ENCODE results near the gene WDR91. TPM values are rescaled to one million over a fixed set of nuclear protein-coding genes. Genes with fewer than 3 reads are reported as not detected.
"Not testable (repeated sequence)": the region's sequence is repeated elsewhere in the genome, so short reads cannot be mapped to it uniquely, and the experiment has no call there.

The WDR91 gene
- total RNA-seq, 1 donor from 2014 or later: 6.8 TPM

DNA sequence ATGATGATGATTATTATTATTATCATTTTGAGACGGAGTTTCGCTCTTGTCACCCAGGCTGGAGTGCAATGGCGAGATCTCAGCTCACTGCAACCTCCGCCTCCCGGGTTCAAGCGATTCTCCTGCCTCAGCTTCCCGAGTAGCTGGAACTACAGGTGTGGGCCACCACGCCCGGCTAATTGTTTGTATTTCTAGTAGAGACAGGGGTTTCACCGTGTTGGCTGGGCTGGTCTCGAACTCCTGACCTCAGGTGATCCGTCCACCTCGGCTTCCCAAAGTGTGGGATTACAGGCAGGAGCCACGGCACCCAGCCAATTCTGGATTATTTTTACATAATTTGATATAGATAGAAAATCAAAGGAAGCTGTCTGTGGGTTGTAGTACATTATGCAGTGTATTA lies 22.8 kb upstream of the WDR91 start:
- not testable (repeated sequence) for H3K27ac ChIP-seq (ENCODE audit: low read depth, low read length); H3K4me3 ChIP-seq (ENCODE audit: low read length in 3 of 3); H3K36me3 ChIP-seq (ENCODE audit: control insufficient read depth in 3 of 3, insufficient read depth in 3 of 3, low read length in 3 of 3); H3K4me1 ChIP-seq (ENCODE audit: control insufficient read depth in 3 of 3, insufficient read depth in 3 of 3, low read length in 3 of 3); H3K27me3 ChIP-seq (ENCODE audit: control insufficient read depth in 3 of 3, insufficient read depth in 3 of 3, low read length in 3 of 3); H3K9ac ChIP-seq (ENCODE audit: low read depth in 1 of 3, low read length in 3 of 3); H3K9me3 ChIP-seq (ENCODE audit: control insufficient read depth in 3 of 3, low read length in 3 of 3)

DNA sequence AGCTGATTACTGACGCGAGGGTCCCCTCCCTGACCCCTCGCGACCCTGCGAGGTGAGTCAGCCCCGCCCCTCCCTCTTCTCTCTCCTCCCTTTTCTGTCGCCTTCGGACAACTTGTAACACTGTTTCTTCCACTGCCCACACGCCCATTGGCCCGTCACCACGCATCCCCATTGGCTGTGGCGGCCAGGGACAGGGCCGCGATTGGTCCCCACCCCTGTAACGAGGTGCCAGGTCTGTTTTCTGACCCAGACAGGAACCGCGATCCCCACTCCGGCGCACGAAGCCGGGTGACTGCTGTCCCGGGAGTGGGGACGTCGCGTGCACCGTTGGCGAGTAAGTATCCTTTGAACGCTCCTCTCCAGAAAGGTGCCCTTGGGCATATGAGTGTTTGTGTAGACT lies 22.2 kb upstream of the WDR91 start, which contains the start of gene STRA8:
Gene STRA8 (plus strand): TSS at position 269 of the 400 bp plus-strand sequence. CDS start 6,687 bp downstream, outside the sequence.
- no peak within 1 kb of the TSS for H3K27ac ChIP-seq (ENCODE audit: low read depth, low read length)
- no peaks in the 10 kb centered on the region for H3K9me3 ChIP-seq (ENCODE audit: control insufficient read depth in 3 of 3, low read length in 3 of 3)
- no peaks in the 10 kb centered on the region for H3K4me1 ChIP-seq (ENCODE audit: control insufficient read depth in 3 of 3, insufficient read depth in 3 of 3, low read length in 3 of 3)
- H3K36me3 ChIP-seq (ENCODE audit: control insufficient read depth in 3 of 3, insufficient read depth in 3 of 3, low read length in 3 of 3): no peaks in the 10 kb centered on the region
- no peak within 1 kb of the TSS for H3K4me3 ChIP-seq (ENCODE audit: low read length in 3 of 3)
- no peaks in the 10 kb centered on the region for H3K27me3 ChIP-seq (ENCODE audit: control insufficient read depth in 3 of 3, insufficient read depth in 3 of 3, low read length in 3 of 3)
- no peak within 1 kb of the TSS for H3K9ac ChIP-seq (ENCODE audit: low read depth in 1 of 3, low read length in 3 of 3)

DNA sequence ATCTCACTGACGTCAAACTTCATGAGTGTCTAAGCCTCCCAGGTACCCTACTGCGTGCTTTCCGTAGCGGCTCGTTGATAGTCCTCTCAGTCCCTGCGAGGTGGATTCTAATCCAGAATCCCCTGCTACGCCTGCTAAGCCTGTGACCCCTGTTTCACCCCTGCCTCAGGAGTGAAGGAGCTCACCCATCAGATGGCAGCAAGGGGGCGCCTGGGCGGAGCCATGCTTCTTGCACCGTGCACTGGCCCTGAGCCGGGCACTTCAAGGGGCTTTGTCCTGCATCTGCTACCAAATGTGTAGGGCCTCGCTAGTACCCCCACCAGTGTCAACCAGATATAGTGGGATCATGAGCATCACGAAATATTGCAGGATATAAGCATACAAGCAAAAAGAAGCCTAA lies 21.4 kb upstream of the WDR91 start:
- no peak overlapping the region for H3K27ac ChIP-seq (ENCODE audit: low read depth, low read length)
- H3K9ac ChIP-seq (ENCODE audit: low read depth in 1 of 3, low read length in 3 of 3): no peak overlapping the region
- no peak overlapping the region for H3K4me3 ChIP-seq (ENCODE audit: low read length in 3 of 3)
- H3K36me3 ChIP-seq (ENCODE audit: control insufficient read depth in 3 of 3, insufficient read depth in 3 of 3, low read length in 3 of 3): no peaks in the 10 kb centered on the region
- no peaks in the 10 kb centered on the region for H3K4me1 ChIP-seq (ENCODE audit: control insufficient read depth in 3 of 3, insufficient read depth in 3 of 3, low read length in 3 of 3)
- no peaks in the 10 kb centered on the region for H3K9me3 ChIP-seq (ENCODE audit: control insufficient read depth in 3 of 3, low read length in 3 of 3)
- H3K27me3 ChIP-seq (ENCODE audit: control insufficient read depth in 3 of 3, insufficient read depth in 3 of 3, low read length in 3 of 3): no peaks in the 10 kb centered on the region

DNA sequence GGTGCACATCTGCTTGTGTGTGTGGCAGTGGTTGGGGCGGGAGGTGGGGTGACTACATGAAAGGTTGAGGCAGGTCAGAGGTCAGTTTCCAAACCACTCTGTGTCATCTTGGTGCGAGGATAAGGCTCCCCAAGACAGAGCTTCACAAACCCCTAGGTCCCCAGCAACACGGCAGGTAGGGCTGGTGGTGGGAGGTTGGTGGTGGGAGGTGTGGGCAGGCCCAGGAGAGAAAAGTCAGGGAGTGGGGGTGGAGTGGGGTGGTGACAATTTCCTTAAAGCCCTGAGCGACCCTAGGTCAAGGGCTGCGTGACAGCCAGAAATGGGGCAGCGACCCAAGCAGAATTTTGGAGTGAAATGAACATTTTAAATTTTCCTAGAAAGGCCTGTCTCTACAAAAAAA lies 20.8 kb upstream of the WDR91 start:
- Histone ChIP-seq H3K4me1 (ENCODE audit: control insufficient read depth in 3 of 3, insufficient read depth in 3 of 3, low read length in 3 of 3) (no peaks in the 10 kb centered on the region), H3K27me3 (ENCODE audit: control insufficient read depth in 3 of 3, insufficient read depth in 3 of 3, low read length in 3 of 3) (no peaks in the 10 kb centered on the region), H3K9ac (ENCODE audit: low read depth in 1 of 3, low read length in 3 of 3) (no peak overlapping the region), H3K4me3 (ENCODE audit: low read length in 3 of 3) (no peak overlapping the region), H3K36me3 (ENCODE audit: control insufficient read depth in 3 of 3, insufficient read depth in 3 of 3, low read length in 3 of 3) (no peaks in the 10 kb centered on the region), H3K9me3 (ENCODE audit: control insufficient read depth in 3 of 3, low read length in 3 of 3) (no peaks in the 10 kb centered on the region), H3K27ac (ENCODE audit: low read depth, low read length) (no peak overlapping the region)

DNA sequence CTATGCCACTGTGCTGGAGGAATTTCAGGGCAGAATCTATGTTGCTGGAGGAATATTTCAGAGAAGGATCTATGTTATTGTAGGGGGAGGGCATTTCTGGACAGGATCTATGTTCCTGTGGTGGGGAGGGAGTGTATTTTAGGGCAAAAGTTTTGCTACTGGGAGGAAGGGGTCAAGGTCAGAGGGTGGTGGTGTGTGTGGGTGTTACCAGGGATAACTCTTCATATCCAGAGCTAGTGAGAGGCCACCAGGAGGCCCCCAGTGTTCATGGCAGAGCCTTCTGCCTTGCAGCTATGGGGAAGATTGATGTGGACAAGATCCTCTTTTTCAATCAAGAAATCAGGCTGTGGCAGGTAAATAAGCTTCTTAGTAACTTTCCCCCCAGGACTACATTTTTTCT lies 20.4 kb upstream of the WDR91 start:
- H3K27ac ChIP-seq (ENCODE audit: low read depth, low read length): no peak overlapping the region
- H3K27me3 ChIP-seq (ENCODE audit: control insufficient read depth in 3 of 3, insufficient read depth in 3 of 3, low read length in 3 of 3): no peaks in the 10 kb centered on the region
- no peak overlapping the region for H3K4me3 ChIP-seq (ENCODE audit: low read length in 3 of 3)
- no peaks in the 10 kb centered on the region for H3K4me1 ChIP-seq (ENCODE audit: control insufficient read depth in 3 of 3, insufficient read depth in 3 of 3, low read length in 3 of 3)
- no peaks in the 10 kb centered on the region for H3K9me3 ChIP-seq (ENCODE audit: control insufficient read depth in 3 of 3, low read length in 3 of 3)
- no peak overlapping the region for H3K9ac ChIP-seq (ENCODE audit: low read depth in 1 of 3, low read length in 3 of 3)
- no peaks in the 10 kb centered on the region for H3K36me3 ChIP-seq (ENCODE audit: control insufficient read depth in 3 of 3, insufficient read depth in 3 of 3, low read length in 3 of 3)

DNA sequence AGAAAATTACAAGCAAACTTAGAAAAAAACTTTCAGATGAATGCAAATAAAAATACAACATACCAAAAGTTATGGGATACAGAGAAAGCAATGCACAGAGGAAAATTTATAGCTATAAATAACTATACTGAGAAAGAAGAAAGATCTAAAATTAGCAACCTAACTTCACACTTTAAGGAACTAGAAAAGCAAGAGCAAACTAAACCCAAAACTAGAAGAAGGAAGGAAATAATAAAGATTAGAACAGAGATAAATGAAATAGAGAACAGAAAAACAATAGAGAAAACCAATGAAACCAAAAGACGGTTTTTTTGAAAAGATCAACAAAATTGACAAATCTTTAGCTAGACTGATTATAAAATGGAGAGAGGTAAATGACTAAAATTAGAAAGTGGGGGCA lies 12.7 kb upstream of the WDR91 start:
- H3K36me3 ChIP-seq (ENCODE audit: control insufficient read depth in 3 of 3, insufficient read depth in 3 of 3, low read length in 3 of 3): no peaks in the 10 kb centered on the region
- no peaks in the 10 kb centered on the region for H3K27me3 ChIP-seq (ENCODE audit: control insufficient read depth in 3 of 3, insufficient read depth in 3 of 3, low read length in 3 of 3)
- no peak overlapping the region for H3K4me3 ChIP-seq (ENCODE audit: low read length in 3 of 3)
- H3K9me3 ChIP-seq (ENCODE audit: control insufficient read depth in 3 of 3, low read length in 3 of 3): no peaks in the 10 kb centered on the region
- no peak overlapping the region for H3K9ac ChIP-seq (ENCODE audit: low read depth in 1 of 3, low read length in 3 of 3)
- H3K27ac ChIP-seq (ENCODE audit: low read depth, low read length): no peak overlapping the region
- no peaks in the 10 kb centered on the region for H3K4me1 ChIP-seq (ENCODE audit: control insufficient read depth in 3 of 3, insufficient read depth in 3 of 3, low read length in 3 of 3)

DNA sequence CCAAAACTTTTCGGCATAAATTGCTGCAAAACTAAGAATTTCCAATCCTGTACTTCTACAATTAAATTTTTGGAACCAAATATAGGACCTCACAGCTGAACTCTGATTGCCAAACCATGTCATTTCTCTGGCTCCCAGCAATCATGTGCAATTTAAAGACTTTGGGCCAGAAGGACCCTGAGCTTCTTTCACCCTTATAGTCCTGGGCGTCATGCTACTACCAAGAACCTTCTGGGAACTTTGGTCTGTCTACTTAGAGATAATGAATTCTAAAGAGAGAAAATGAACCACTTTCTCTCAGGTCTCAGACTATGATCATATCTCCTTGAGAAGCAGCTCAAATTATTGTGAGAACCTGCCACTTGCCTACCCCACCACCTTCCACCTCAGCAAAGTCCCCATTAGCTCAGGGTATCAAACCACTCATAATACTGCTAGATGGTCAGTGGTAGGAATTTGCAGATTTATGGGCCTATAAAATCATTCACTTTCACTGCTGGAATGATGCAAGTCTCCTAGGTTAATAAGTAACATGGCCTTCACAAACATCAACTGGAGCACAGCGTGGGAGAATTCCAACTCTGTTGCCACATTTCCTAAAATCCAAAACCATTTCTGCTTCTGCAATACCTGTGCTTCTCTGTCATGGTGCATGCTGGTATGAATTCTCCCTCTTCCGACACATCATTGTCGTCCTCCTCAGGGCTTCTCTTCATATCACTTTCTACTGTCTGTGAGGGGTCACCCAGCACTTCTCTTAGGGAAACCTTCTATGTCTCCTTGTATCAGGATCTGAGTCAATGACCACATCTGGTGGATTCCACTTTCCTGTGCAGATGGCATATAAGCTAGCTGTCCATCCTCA lies 6.6 kb upstream of the WDR91 start:
- no peaks in the 10 kb centered on the region for H3K36me3 ChIP-seq (ENCODE audit: control insufficient read depth in 3 of 3, insufficient read depth in 3 of 3, low read length in 3 of 3)
- H3K4me3 ChIP-seq (ENCODE audit: low read length in 3 of 3): no peak overlapping the region
- H3K4me1 ChIP-seq (ENCODE audit: control insufficient read depth in 3 of 3, insufficient read depth in 3 of 3, low read length in 3 of 3): no peaks in the 10 kb centered on the region
- H3K27ac ChIP-seq (ENCODE audit: low read depth, low read length): no peak overlapping the region
- no peaks in the 10 kb centered on the region for H3K9me3 ChIP-seq (ENCODE audit: control insufficient read depth in 3 of 3, low read length in 3 of 3)
- H3K9ac ChIP-seq (ENCODE audit: low read depth in 1 of 3, low read length in 3 of 3): no peak overlapping the region
- no peaks in the 10 kb centered on the region for H3K27me3 ChIP-seq (ENCODE audit: control insufficient read depth in 3 of 3, insufficient read depth in 3 of 3, low read length in 3 of 3)

DNA sequence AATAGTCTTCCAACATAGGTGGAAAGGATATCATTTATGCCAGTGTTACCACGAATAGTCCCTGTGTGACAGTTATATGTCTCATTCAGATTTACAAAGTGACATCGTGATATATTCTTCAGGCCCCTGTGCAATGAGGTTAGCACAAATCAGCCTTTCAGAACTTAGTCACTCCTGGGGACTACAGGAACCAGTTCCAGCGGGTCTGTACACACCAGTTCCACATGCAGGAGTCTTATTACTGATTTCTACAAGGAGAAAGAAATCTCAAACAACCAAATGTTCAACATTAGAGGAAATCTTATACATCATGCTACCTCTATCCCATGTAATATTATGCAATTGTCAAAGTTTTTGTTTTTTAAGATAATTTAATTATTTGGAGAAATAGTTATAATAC lies 4.4 kb upstream of the WDR91 start:
- H3K4me1 ChIP-seq (ENCODE audit: control insufficient read depth in 3 of 3, insufficient read depth in 3 of 3, low read length in 3 of 3): peaks cover 2 to 6% (median 2%) of the 10 kb centered on the region in 3 donors
- H3K27me3 ChIP-seq (ENCODE audit: control insufficient read depth in 3 of 3, insufficient read depth in 3 of 3, low read length in 3 of 3): no peaks in the 10 kb centered on the region
- H3K4me3 ChIP-seq (ENCODE audit: low read length in 3 of 3): no peak overlapping the region
- H3K9me3 ChIP-seq (ENCODE audit: control insufficient read depth in 3 of 3, low read length in 3 of 3): no peaks in the 10 kb centered on the region
- no peak overlapping the region for H3K27ac ChIP-seq (ENCODE audit: low read depth, low read length)
- no peaks in the 10 kb centered on the region for H3K36me3 ChIP-seq (ENCODE audit: control insufficient read depth in 3 of 3, insufficient read depth in 3 of 3, low read length in 3 of 3)
- H3K9ac ChIP-seq (ENCODE audit: low read depth in 1 of 3, low read length in 3 of 3): no peak overlapping the region

DNA sequence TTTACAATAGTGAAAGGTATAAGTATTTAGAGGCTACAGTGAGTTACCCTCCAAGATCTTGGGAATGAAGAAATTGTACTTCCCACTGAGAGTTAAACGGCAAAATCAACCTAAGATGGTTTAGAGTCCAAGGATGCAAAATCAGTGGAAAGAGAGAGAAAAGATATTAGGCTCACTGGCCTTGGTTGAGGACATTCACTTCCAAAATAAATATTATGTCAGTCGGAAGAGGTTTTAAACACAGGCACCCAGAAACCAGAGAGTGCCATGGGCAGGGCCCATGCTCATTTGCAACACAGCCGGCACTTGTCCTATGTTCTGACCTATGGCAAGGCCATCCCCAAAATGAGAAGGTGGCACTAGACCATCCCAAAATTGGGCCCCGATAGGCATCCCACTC lies 3.9 kb upstream of the WDR91 start:
- Histone ChIP-seq H3K27ac (ENCODE audit: low read depth, low read length) (no peak overlapping the region), H3K27me3 (ENCODE audit: control insufficient read depth in 3 of 3, insufficient read depth in 3 of 3, low read length in 3 of 3) (no peaks in the 10 kb centered on the region), H3K9me3 (ENCODE audit: control insufficient read depth in 3 of 3, low read length in 3 of 3) (no peaks in the 10 kb centered on the region), H3K9ac (ENCODE audit: low read depth in 1 of 3, low read length in 3 of 3) (no peak overlapping the region), H3K36me3 (ENCODE audit: control insufficient read depth in 3 of 3, insufficient read depth in 3 of 3, low read length in 3 of 3) (no peaks in the 10 kb centered on the region), H3K4me3 (ENCODE audit: low read length in 3 of 3) (no peak overlapping the region), H3K4me1 (ENCODE audit: control insufficient read depth in 3 of 3, insufficient read depth in 3 of 3, low read length in 3 of 3) (peaks cover 6 to 11% (median 7%) of the 10 kb centered on the region in 3 donors)

DNA sequence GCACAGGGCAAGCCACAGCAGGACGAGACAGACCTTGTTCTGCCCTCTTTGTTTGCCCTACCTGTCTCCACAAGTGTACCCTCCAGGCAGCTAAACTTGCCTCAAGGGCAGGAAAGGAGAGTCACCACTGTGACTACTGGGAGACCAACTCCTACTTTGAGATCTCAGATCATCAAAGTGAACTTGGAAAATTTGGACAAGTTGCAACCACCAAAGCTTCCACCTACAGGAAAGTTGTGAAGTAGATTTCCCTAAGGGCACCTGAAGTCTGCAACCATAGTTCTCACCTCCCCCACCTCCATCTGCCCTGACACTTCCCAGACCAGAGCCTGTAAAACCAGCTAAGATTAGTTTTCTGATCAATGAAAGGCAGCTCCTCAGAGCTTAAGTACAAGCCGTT lies 2.5 kb upstream of the WDR91 start:
- Histone ChIP-seq H3K4me1 (ENCODE audit: control insufficient read depth in 3 of 3, insufficient read depth in 3 of 3, low read length in 3 of 3) (peaks cover 8 to 12% (median 11%) of the 10 kb centered on the region in 3 donors), H3K27ac (ENCODE audit: low read depth, low read length) (no peak overlapping the region), H3K4me3 (ENCODE audit: low read length in 3 of 3) (no peak overlapping the region), H3K36me3 (ENCODE audit: control insufficient read depth in 3 of 3, insufficient read depth in 3 of 3, low read length in 3 of 3) (no peaks in the 10 kb centered on the region), H3K9me3 (ENCODE audit: control insufficient read depth in 3 of 3, low read length in 3 of 3) (no peaks in the 10 kb centered on the region), H3K9ac (ENCODE audit: low read depth in 1 of 3, low read length in 3 of 3) (no peak overlapping the region), H3K27me3 (ENCODE audit: control insufficient read depth in 3 of 3, insufficient read depth in 3 of 3, low read length in 3 of 3) (no peaks in the 10 kb centered on the region)

All from skeletal muscle tissue (tissue), 4 donors.